Esophagus (tissue), 2 donors: ENCODE data around the gene WBP1. TPM values are rescaled to one million over a fixed set of nuclear protein-coding genes. Genes with fewer than 3 reads are reported as not detected.

Experiments used
- H3K27ac ChIP-seq, 2 donors: one replicate each; pipeline ENCODE4 v1.5.1; 2013; ENCODE audit warnings: low read depth in 2 of 2, mild to moderate bottlenecking in 2 of 2, inconsistent platforms in 1 of 2, low read length in 1 of 2, moderate library complexity in 1 of 2
- H3K27me3 ChIP-seq, 2 donors: one replicate each; pipeline ENCODE4 v1.6.1; 2013; ENCODE audit warnings: low read length in 2 of 2, control low read depth in 1 of 2, mild to moderate bottlenecking in 1 of 2; ENCODE audit not compliant: insufficient read depth in 2 of 2, control insufficient read depth in 1 of 2
- H3K36me3 ChIP-seq, 2 donors: one replicate each; pipeline ENCODE4 v1.6.1; 2013; ENCODE audit warnings: low read length in 1 of 2; ENCODE audit not compliant: control insufficient read depth in 2 of 2, insufficient read depth in 2 of 2
- H3K4me1 ChIP-seq, 2 donors: one replicate each; pipeline ENCODE4 v1.6.1; 2013; ENCODE audit warnings: low read length in 1 of 2; ENCODE audit not compliant: control insufficient read depth in 2 of 2, insufficient read depth in 2 of 2
- H3K4me3 ChIP-seq, 2 donors: one replicate each; pipeline ENCODE4 v1.5.1; 2013; ENCODE audit warnings: low read length in 2 of 2, mild to moderate bottlenecking in 2 of 2, low read depth in 1 of 2, moderate library complexity in 1 of 2
- H3K9me3 ChIP-seq, 2 donors: one replicate each; pipeline ENCODE4 v1.6.1; 2013; ENCODE audit warnings: mild to moderate bottlenecking in 2 of 2, low read depth in 1 of 2, low read length in 1 of 2, moderate library complexity in 1 of 2; ENCODE audit not compliant: control insufficient read depth in 2 of 2, insufficient read depth in 1 of 2
- WGBS, 2 donors: extraction: QIAGEN DNeasy Blood & Tissue Kit; methylation state at CpG; one replicate each; pipeline ENCODE4 v1.1.7; 2013; 5-methylcytosine and 5-hydroxymethylcytosine counted together
- polyA plus RNA-seq, 2 donors: library from polyadenylated mRNA; stranded (reverse); fragments of 200-250 nt; gene quantifications; one replicate each; pipeline ENCODE4 v1.2.3, GENCODE V29; 2013
- donor health status: healthy with polysubstance abuse.
- donor health status: Bipolar disorder and iron deficiency.

Gene WBP1
- polyA plus RNA-seq, 2 donors, result 41.3 to 50.1 TPM

DNA sequence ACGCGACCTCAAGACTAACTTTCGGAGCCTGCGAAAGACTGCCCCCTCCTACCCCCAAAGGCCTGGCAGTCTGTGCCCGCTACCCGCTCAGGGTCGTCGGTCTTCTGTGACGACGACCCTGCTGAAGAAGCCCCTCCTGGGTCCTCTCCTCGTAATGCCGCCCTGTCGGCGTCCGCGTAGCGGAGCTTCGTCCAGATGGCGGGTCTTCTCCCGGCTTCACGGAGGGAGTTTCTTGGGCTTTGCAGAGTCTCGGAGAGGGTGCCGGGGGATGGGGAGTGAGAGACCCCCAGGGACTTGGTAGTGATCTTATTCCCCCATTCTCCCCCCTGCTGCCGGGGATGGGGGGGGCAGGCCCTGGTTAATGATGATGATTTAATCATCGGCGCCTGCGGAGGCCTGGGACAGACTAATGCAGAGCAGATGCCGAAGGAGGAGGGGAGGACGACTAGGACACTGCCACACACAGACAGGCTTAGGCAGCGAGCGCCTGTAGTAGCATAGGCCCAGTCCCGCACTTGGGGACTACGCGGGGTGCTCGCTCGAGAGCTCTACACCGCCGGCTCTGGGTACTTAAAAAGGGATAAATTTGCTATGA lies 49.8 kb downstream of the WBP1 start:
- WGBS, 2 donors, result 10 to 12% methylated on average over 38 of the region's 38 CpGs
- peaks cover 0 to 8% of the 10 kb centered on the region in 2 donors for H3K36me3 ChIP-seq
- peaks cover 0 to 3% of the 10 kb centered on the region in 2 donors for H3K9me3 ChIP-seq
- H3K4me3 ChIP-seq, result peak overlapping the region; percentile 92 to 94
- peaks cover 0 to 11% of the 10 kb centered on the region in 2 donors for H3K4me1 ChIP-seq
- peaks cover 1 to 4% of the 10 kb centered on the region in 2 donors for H3K27me3 ChIP-seq
- H3K27ac ChIP-seq, result peak overlapping the region; percentile 99 to 100

DNA sequence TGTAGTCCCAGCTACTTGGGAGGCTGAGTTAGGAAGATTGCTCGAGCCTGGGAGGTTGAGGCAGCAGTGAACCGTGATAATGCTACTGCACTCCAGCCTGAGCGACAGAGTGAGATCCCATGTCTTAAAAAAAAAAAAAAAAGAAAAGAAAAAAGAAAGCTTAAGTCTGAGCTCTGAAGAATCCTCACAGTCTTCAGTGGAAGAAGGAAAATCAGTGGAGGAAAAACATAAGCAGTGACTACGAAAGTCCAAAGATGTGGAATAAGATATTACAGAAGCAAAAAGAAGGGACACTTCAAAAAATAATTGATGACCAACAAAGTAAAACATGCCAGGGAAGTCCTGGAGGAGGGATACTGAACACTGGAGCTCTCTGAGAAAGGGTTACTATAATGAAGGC lies 52.0 kb downstream of the WBP1 start:
- Histone ChIP-seq H3K27ac (no peak overlapping the region), H3K36me3 (peaks cover 0 to 5% of the 10 kb centered on the region in 2 donors), H3K27me3 (peaks cover 4 to 20% of the 10 kb centered on the region in 2 donors), H3K4me3 (no peak overlapping the region), H3K4me1 (peaks cover 8 to 17% of the 10 kb centered on the region in 2 donors), H3K9me3 (peaks cover 0 to 6% of the 10 kb centered on the region in 2 donors)
- 84 to 92% methylated on average over 4 of the region's 4 CpGs for WGBS, 2 donors

Other genes starting within 250 kb of the WBP1 start
- under 1 TPM; 0.28 to 0.33 TPM for gene SLC4A5, start 115.0 kb upstream of the WBP1 start, polyA plus RNA-seq
- gene DCTN1, start 78.1 kb upstream of the WBP1 start, polyA plus RNA-seq, result 10 to 100 TPM; 60.8 to 83.3 TPM
- under 1 TPM; 0.81 to 0.92 TPM for gene C2orf81, start 36.8 kb upstream of the WBP1 start, polyA plus RNA-seq
- gene WDR54, start 36.7 kb upstream of the WBP1 start, polyA plus RNA-seq, result 1 to 10 TPM; 3.5 to 5.4 TPM
- 10 to 100 TPM; 20.2 to 20.8 TPM for gene RTKN, start 16.5 kb upstream of the WBP1 start, polyA plus RNA-seq
- gene INO80B, start 3.4 kb upstream of the WBP1 start, polyA plus RNA-seq, result 10 to 100 TPM; 33.4 to 44.9 TPM
- gene MOGS, start 6.9 kb downstream of the WBP1 start, polyA plus RNA-seq, result 10 to 100 TPM; 21.3 to 26.8 TPM
- gene MRPL53, start 14.2 kb downstream of the WBP1 start, polyA plus RNA-seq, result 10 to 100 TPM; 60.6 to 72.3 TPM
- gene CCDC142, start 24.6 kb downstream of the WBP1 start, polyA plus RNA-seq, result 10 to 100 TPM in 1 of 2 donors, 1 to 10 TPM in 1; 4.3 to 10.3 TPM
- 10 to 100 TPM in 1 of 2 donors, 1 to 10 TPM in 1; 9.7 to 13.4 TPM for gene TTC31, start 24.6 kb downstream of the WBP1 start, polyA plus RNA-seq
- under 1 TPM; 0.12 to 0.18 TPM for gene LBX2, start 41.2 kb downstream of the WBP1 start, polyA plus RNA-seq
- gene PCGF1, start 49.3 kb downstream of the WBP1 start, polyA plus RNA-seq, result 10 to 100 TPM; 16.1 to 18.2 TPM
- under 1 TPM in 1 of 2 donors, not detected in 1; 0.01 TPM for gene TLX2, start 56.0 kb downstream of the WBP1 start, polyA plus RNA-seq
- gene DQX1, start 67.8 kb downstream of the WBP1 start, polyA plus RNA-seq, result 1 to 10 TPM; 3.4 to 7.3 TPM
- gene AUP1, start 71.3 kb downstream of the WBP1 start, polyA plus RNA-seq, result 100 to 1,000 TPM; 116 to 186 TPM
- 10 to 100 TPM; 15.8 to 21.0 TPM for gene HTRA2, start 71.5 kb downstream of the WBP1 start, polyA plus RNA-seq
- gene LOXL3, start 95.5 kb downstream of the WBP1 start, polyA plus RNA-seq, result under 1 TPM; 0.71 to 0.79 TPM
- 1 to 10 TPM; 1.6 to 2.5 TPM for gene DOK1, start 96.3 kb downstream of the WBP1 start, polyA plus RNA-seq
- under 1 TPM; 0.04 to 0.10 TPM for gene M1AP, start 189.9 kb downstream of the WBP1 start, polyA plus RNA-seq
- gene SEMA4F, start 195.8 kb downstream of the WBP1 start, polyA plus RNA-seq, result under 1 TPM; 0.55 to 0.59 TPM